BLaER1 (cell line): ENCODE data around the gene PGLYRP3.

Source experiments
- H3K27ac ChIP-seq: shearing (Covaris generic); formaldehyde crosslinking; 2 replicates; pipeline ENCODE4 v1.8.1; 2022
- H3K27me3 ChIP-seq: shearing (Covaris generic); formaldehyde crosslinking; 2 replicates; pipeline ENCODE4 v1.8.1; 2022
- H3K36me3 ChIP-seq: shearing (Covaris generic); formaldehyde crosslinking; 2 replicates; pipeline ENCODE4 v1.8.1; 2022
- H3K4me1 ChIP-seq: shearing (Covaris generic); formaldehyde crosslinking; 2 replicates; pipeline ENCODE4 v1.8.1; 2022
- H3K4me2 ChIP-seq: shearing (Covaris generic); formaldehyde crosslinking; 2 replicates; pipeline ENCODE4 v1.8.1; 2022
- H3K4me3 ChIP-seq: shearing (Covaris generic); formaldehyde crosslinking; 2 replicates; pipeline ENCODE4 v1.8.1; 2022
- H3K9ac ChIP-seq: shearing (Covaris generic); formaldehyde crosslinking; 2 replicates; pipeline ENCODE4 v1.8.1; 2022
- H3K9me3 ChIP-seq: shearing (Covaris generic); formaldehyde crosslinking; 2 replicates; pipeline ENCODE4 v1.8.1; 2022
- H4K20me1 ChIP-seq: shearing (Covaris generic); formaldehyde crosslinking; 2 replicates; pipeline ENCODE4 v1.8.1; 2022
- Cebpa-rat ChIP-seq: shearing (Covaris generic); IDR thresholded peaks from 2 replicates; pipeline ENCODE4 v1.8.1; 2022

PGLYRP3 gene

GRCh38 chr1:153357076-153357852, 44.5 kb upstream of the PGLYRP3 start:
- H3K36me3 ChIP-seq: no peaks in the 10 kb centered on the region
- no peak for TF ChIP-seq Cebpa-rat
- no peak overlapping the region for H3K9ac ChIP-seq
- H4K20me1 ChIP-seq: no peaks in the 10 kb centered on the region
- no peak overlapping the region for H3K27ac ChIP-seq
- peaks cover 27% of the 10 kb centered on the region for H3K4me1 ChIP-seq
- no peaks in the 10 kb centered on the region for H3K9me3 ChIP-seq
- H3K4me3 ChIP-seq: no peak overlapping the region
- H3K4me2 ChIP-seq: peak overlapping the region; percentile 57
- no peaks in the 10 kb centered on the region for H3K27me3 ChIP-seq

DNA sequence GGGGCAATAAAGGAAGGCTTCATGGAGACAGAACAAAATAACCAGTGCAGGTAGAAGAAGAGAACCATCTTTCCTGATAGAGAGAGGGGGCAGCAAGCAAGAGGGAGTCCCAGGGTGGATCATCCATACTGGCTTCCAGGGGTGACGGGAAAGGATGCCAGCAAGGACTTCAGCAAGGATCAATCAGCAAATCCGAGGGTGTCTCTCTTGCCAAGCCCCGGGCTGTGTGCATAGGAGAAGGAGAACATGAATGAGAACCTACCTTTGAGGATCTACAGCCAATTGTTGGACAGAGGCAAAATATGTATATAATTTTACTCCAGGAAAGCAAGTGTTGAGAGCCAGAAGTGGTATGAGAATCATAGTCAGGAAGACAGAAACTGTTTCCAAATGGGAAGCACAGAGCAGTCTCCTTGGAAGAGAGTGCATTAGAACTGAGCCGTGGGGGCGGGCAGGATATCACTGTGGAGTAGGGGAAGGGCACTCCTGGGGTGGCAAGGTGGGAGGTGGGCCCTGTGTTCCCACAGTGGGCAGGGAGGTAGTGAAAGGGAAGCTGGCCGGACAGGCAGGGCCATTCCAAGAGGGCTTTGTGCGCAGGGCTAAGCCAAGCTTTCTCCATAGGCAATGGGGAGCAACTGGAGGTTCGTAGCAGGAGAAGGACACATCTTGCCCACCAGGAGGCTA, 43.8 kb upstream of the PGLYRP3 start:
- Histone ChIP-seq H4K20me1 (no peaks in the 10 kb centered on the region), H3K27ac (no peak overlapping the region), H3K9ac (no peak overlapping the region), H3K27me3 (no peaks in the 10 kb centered on the region), H3K36me3 (no peaks in the 10 kb centered on the region), H3K9me3 (no peaks in the 10 kb centered on the region), H3K4me1 (peaks cover 27% of the 10 kb centered on the region), H3K4me3 (no peak overlapping the region), H3K4me2 (no peak overlapping the region)
- TF ChIP-seq Cebpa-rat: no peak

DNA sequence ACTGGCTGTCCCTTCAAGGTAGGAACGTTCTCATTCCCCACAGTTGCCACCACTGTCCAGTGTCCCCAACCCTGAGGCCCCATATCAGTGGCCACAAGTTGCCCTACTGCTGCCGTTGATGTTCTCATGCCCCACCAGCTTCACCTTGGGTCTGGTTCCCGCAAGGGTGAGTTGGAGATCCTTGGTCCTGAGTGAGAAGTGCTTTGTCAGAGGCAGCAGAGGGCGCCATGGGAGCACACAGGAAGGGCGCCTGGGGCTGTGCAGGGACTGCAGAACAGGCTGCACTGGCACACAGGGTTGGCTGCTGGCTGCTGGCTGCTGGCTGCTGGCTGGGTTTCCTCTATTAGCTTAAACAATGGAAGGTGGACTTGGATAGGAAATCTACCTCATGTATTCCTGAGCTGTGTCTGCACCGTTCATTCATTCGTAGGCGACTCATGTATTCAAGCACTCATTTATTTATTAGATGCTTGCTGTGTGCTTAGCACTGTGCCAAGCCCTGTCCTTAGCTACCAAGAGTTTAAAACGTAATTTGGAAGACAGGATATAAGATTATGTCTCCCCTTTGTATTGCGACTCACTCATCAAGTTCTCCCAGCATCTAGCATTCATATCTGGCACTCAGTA, 42.8 kb upstream of the PGLYRP3 start:
- Histone ChIP-seq H3K27me3 (no peaks in the 10 kb centered on the region), H3K9me3 (no peaks in the 10 kb centered on the region), H3K4me1 (peaks cover 33% of the 10 kb centered on the region), H3K4me3 (no peak overlapping the region), H3K9ac (no peak overlapping the region), H3K4me2 (no peak overlapping the region), H4K20me1 (no peaks in the 10 kb centered on the region), H3K27ac (no peak overlapping the region), H3K36me3 (no peaks in the 10 kb centered on the region)
- TF ChIP-seq Cebpa-rat: no peak

DNA sequence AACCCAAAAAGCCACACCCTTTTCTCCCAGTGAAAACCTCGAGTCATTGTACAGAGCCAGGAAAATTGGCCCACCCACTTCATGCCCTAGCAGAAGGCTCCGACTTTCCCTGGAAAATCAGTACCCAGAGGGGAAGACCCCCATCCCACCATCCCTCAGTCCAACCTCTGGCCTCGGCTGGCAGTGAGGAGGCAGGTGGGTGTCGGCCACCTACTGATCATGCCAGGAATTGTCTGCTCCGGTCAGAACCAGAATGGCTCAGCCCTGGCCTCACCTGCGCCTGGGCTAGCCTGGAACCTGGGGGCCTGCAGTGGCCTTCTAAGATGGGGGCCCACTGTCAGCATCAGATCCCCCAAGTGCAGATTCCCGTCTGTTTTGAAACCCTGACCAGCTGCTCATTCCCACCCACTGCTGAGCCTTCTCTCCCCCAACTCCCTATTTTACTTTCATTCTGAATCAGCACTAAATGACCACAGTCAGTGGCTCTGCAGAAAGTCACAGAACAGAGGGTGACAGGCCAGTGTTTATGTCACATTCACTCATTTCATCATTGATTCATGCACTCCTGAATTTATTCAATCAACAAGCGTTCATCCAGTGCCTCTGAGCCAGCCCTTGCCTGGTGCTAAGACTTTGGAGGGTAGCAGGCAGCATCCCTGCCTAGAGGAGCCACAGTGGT, 41.9 kb upstream of the PGLYRP3 start:
- no peaks in the 10 kb centered on the region for H4K20me1 ChIP-seq
- no peak overlapping the region for H3K4me3 ChIP-seq
- peaks cover 35% of the 10 kb centered on the region for H3K4me1 ChIP-seq
- no peak overlapping the region for H3K27ac ChIP-seq
- no peak overlapping the region for H3K9ac ChIP-seq
- H3K9me3 ChIP-seq: no peaks in the 10 kb centered on the region
- H3K4me2 ChIP-seq: no peak overlapping the region
- H3K36me3 ChIP-seq: no peaks in the 10 kb centered on the region
- TF ChIP-seq Cebpa-rat: no peak
- no peaks in the 10 kb centered on the region for H3K27me3 ChIP-seq

DNA sequence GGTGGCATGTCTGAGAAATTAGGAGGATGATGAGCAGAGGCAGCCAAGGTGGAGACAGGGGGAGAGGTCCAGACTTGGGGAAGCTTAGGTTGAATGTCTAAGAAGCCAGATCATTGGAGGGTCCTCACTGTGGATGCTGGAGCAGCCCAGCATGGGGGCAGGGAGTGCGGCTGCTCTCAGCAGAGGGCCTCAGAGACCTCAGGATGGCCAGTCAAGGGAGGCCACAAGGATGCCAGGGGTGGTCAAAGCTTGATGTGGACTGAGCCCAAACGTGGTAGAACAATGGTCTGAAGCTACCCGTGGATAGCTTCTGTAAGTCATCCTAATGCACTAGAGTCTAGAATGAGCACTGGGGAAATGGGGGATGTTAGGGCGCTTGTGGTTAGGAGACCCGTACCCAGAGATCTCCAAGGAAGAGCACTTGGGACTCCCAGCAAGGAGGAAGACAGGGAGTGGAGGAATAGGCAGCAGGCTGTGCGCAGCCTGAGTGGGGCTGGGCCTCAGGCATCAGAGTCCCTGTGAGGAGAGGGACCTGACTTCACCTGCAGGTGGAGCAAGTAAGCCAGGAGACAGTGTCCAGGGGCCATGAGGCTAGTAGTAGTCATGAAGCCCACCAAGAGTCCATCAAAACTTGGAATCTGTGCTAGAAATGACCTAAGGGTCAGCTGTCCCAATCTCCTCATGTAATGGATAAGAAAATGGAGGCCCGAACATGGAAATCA, 40.6 kb upstream of the PGLYRP3 start:
- Histone ChIP-seq H3K27me3 (no peaks in the 10 kb centered on the region), H3K9me3 (no peaks in the 10 kb centered on the region), H4K20me1 (no peaks in the 10 kb centered on the region), H3K9ac (no peak overlapping the region), H3K36me3 (no peaks in the 10 kb centered on the region), H3K4me3 (no peak overlapping the region), H3K4me1 (peaks cover 42% of the 10 kb centered on the region), H3K27ac (no peak overlapping the region), H3K4me2 (no peak overlapping the region)
- no peak for TF ChIP-seq Cebpa-rat

DNA sequence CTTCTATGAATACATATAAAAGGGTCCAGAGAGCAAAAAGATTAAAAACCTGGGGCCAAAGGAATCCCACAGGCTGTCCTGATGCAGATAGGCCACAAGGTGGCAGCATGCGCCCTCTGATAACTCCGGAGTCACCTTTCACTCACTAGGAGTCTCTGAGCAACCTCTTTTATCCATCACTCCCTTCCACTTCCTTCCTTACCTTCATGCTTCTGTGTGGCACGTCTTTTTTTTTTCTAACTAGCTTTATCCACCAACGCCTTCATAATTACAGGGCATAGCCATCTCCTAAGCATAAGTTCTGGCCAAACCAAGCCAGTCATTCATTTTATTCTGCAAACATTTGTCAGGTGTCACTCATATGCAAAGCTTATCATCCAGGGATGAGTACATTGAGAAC, 39.8 kb upstream of the PGLYRP3 start:
- no peaks in the 10 kb centered on the region for H4K20me1 ChIP-seq
- no peak for TF ChIP-seq Cebpa-rat
- 0 out of 2 replicates have a peak, but pooled peaks cover 3% of the 10 kb centered on the region for H3K27me3 ChIP-seq
- no peaks in the 10 kb centered on the region for H3K9me3 ChIP-seq
- H3K9ac ChIP-seq: no peak overlapping the region
- no peak overlapping the region for H3K4me2 ChIP-seq
- H3K36me3 ChIP-seq: no peaks in the 10 kb centered on the region
- H3K4me1 ChIP-seq: peaks cover 37% of the 10 kb centered on the region
- no peak overlapping the region for H3K4me3 ChIP-seq
- no peak overlapping the region for H3K27ac ChIP-seq

GRCh38 chr1:153350321-153350957, 37.7 kb upstream of the PGLYRP3 start:
- Histone ChIP-seq H3K4me2 (peak overlapping the region; percentile 49; the same call in 1 of the 2 replicates), H3K4me1 (peaks cover 45% of the 10 kb centered on the region), H3K9me3 (no peaks in the 10 kb centered on the region), H3K36me3 (no peaks in the 10 kb centered on the region), H3K9ac (no peak overlapping the region), H3K4me3 (no peak overlapping the region), H3K27ac (no peak overlapping the region), H3K27me3 (0 out of 2 replicates have a peak, but pooled peaks cover 3% of the 10 kb centered on the region), H4K20me1 (peaks cover 5% of the 10 kb centered on the region)
- no peak for TF ChIP-seq Cebpa-rat

GRCh38 chr1:153349363-153350320, 36.9 kb upstream of the PGLYRP3 start:
- Histone ChIP-seq H3K9me3 (no peaks in the 10 kb centered on the region), H3K27me3 (0 out of 2 replicates have a peak, but pooled peaks cover 3% of the 10 kb centered on the region), H3K4me1 (peaks cover 53% of the 10 kb centered on the region), H3K9ac (no peak overlapping the region; the same call in 1 of the 2 replicates), H4K20me1 (peaks cover 9% of the 10 kb centered on the region), H3K4me3 (no peak overlapping the region), H3K27ac (no peak overlapping the region), H3K4me2 (peak overlapping the region; percentile 19; the same call in 1 of the 2 replicates), H3K36me3 (no peaks in the 10 kb centered on the region)
- no peak for TF ChIP-seq Cebpa-rat
